Endothelial cell of umbilical vein (primary cell): Measurements from ENCODE around the gene B4GALNT4. TPM values are rescaled to one million over a fixed set of nuclear protein-coding genes. Genes with fewer than 3 reads are reported as not detected.

Experiments
- BruUV-seq: library from RNA; stranded (reverse); fragments of 400-500 nt; replicated peaks from 2 replicates; lab custom pipeline; 2021; lab: Mats Ljungman, UMichigan
- CTCF ChIA-PET: fragments of 300-600, 350-600 bp; sonication (Branson Sonifier 250); formaldehyde crosslinking; loops from one replicate; lab custom pipeline; 2021; ENCODE audit warnings: antibody characterized with exemption, inconsistent platforms; lab: Charles Lee
- POLR2A ChIA-PET: fragments of 300-600, 350-600 bp; sonication (Branson Sonifier 250); formaldehyde crosslinking; loops from one replicate; lab custom pipeline; 2021; ENCODE audit warnings: antibody characterized with exemption, inconsistent platforms; lab: Charles Lee
- DNase-seq: peaks from one replicate; pipeline ENCODE4 v3.0.0-alpha.2; 2011; ENCODE audit warnings: low read depth, low spot score
- FAIRE-seq: peaks from 2 replicates; lab custom pipeline; 2011; peaks lifted over from hg19 to GRCh38; lab: Jason Lieb, UNC
- H2AFZ ChIP-seq: 2 replicates; pipeline ENCODE4 v1.6.0; 2012; ENCODE audit warnings: low read depth, low read length, control low read depth, inconsistent platforms
- H3K27ac ChIP-seq: 2 replicates; pipeline ENCODE4 v1.5.1; 2011; ENCODE audit warnings: low read depth, mild to moderate bottlenecking, control low read depth, low read length, moderate library complexity; ENCODE audit not compliant: insufficient read depth
- H3K27me3 ChIP-seq, 2 experiments: 2 replicates each; pipeline versions ENCODE4 v1.6.0 to v1.6.1; 2011; ENCODE audit warnings: low read length in 2 of 2, mixed read lengths in 1 of 2; ENCODE audit not compliant: control insufficient read depth in 2 of 2, insufficient read depth in 2 of 2
- H3K36me3 ChIP-seq, 2 experiments: 2 replicates in 1 of 2; 3 replicates in 1 of 2; pipeline ENCODE4 v1.5.1; 2011; ENCODE audit warnings: low read length in 2 of 2, mild to moderate bottlenecking in 1 of 2, moderate library complexity in 1 of 2; ENCODE audit not compliant: control insufficient read depth in 2 of 2, insufficient read depth in 2 of 2; ENCODE audit errors: extremely low read depth in 1 of 2
- H3K4me1 ChIP-seq: 3 replicates; pipeline ENCODE4 v1.5.1; 2011; ENCODE audit warnings: mild to moderate bottlenecking, low read length; ENCODE audit not compliant: control insufficient read depth, insufficient read depth; ENCODE audit errors: extremely low read depth
- H3K4me2 ChIP-seq: 2 replicates; pipeline ENCODE4 v1.6.1; 2011; ENCODE audit warnings: low read length, control low read depth, mixed read lengths; ENCODE audit not compliant: insufficient read depth
- H3K4me3 ChIP-seq, 3 experiments: fragments of 200-600 bp in 1 of 3; sonication (generic), shearing (Covaris generic) in 1 of 3; replicated peaks in 1 of 3; 2 replicates each; pipeline ENCODE4 v1.5.1; 2011 to 2016; ENCODE audit warnings: control low read depth in 3 of 3, low read length in 3 of 3, mild to moderate bottlenecking in 2 of 3, inconsistent platforms in 1 of 3, low read depth in 1 of 3, moderate library complexity in 1 of 3; ENCODE audit not compliant: insufficient read depth in 1 of 3
- H3K79me2 ChIP-seq: 2 replicates; pipeline ENCODE4 v1.6.0; 2012; ENCODE audit warnings: low read length, inconsistent platforms; ENCODE audit not compliant: control insufficient read depth, insufficient read depth
- H3K9ac ChIP-seq: replicated peaks from 2 replicates; pipeline ENCODE3; 2011; ENCODE audit warnings: low read length, control low read depth; ENCODE audit not compliant: insufficient read depth; ENCODE audit errors: extremely low read depth
- H3K9me1 ChIP-seq: replicated peaks from 3 replicates; pipeline ENCODE4 v1.6.0; 2011; ENCODE audit warnings: mild to moderate bottlenecking, low read length; ENCODE audit not compliant: control insufficient read depth, insufficient read depth; ENCODE audit errors: extremely low read depth
- H3K9me3 ChIP-seq: replicated peaks from 2 replicates; pipeline ENCODE4 v1.5.1; 2012; ENCODE audit warnings: low read length, inconsistent platforms; ENCODE audit not compliant: control insufficient read depth, insufficient read depth
- H4K20me1 ChIP-seq: replicated peaks from 2 replicates; pipeline ENCODE3; 2011; ENCODE audit warnings: mild to moderate bottlenecking, low read length; ENCODE audit not compliant: control insufficient read depth, insufficient read depth; ENCODE audit errors: extremely low read depth
- CTCF ChIP-seq, 2 donors: IDR thresholded peaks; 1 replicate in 1 of 2; 2 replicates in 1 of 2; pipeline ENCODE4 v1.5.1; 2011; ENCODE audit warnings: low read length in 2 of 2, mild to moderate bottlenecking in 2 of 2, moderate library complexity in 2 of 2, control low read depth in 1 of 2, inconsistent platforms in 1 of 2, low read depth in 1 of 2; ENCODE audit not compliant: insufficient read depth in 1 of 2; ENCODE audit errors: extremely low read depth in 1 of 2
- EZH2 ChIP-seq: IDR thresholded peaks from 2 replicates; pipeline ENCODE4 v1.6.1; 2012; ENCODE audit warnings: borderline replicate concordance, low read depth, mild to moderate bottlenecking, moderate library complexity, low read length, inconsistent platforms; ENCODE audit not compliant: severe bottlenecking
- FOS ChIP-seq: IDR thresholded peaks from 2 replicates; pipeline ENCODE4 v1.6.1; 2011; ENCODE audit warnings: mild to moderate bottlenecking, low read length, moderate library complexity, borderline replicate concordance; ENCODE audit not compliant: insufficient read depth
- GATA2 ChIP-seq: IDR thresholded peaks from 2 replicates; pipeline ENCODE4 v1.7.0; 2011; ENCODE audit warnings: low read depth, mild to moderate bottlenecking, moderate library complexity, mixed read lengths, low read length; ENCODE audit not compliant: insufficient read length, insufficient read depth
- JUN ChIP-seq: IDR thresholded peaks from 2 replicates; pipeline ENCODE4 v1.6.1; 2011; ENCODE audit warnings: borderline replicate concordance, low read depth; ENCODE audit not compliant: insufficient read length, insufficient read depth
- MAX ChIP-seq: IDR thresholded peaks from 2 replicates; pipeline ENCODE4 v1.6.1; 2011; ENCODE audit not compliant: insufficient read depth, insufficient read length
- MYC ChIP-seq: IDR thresholded peaks from one replicate; pipeline ENCODE4 v1.6.1; 2011; ENCODE audit warnings: mild to moderate bottlenecking, low read depth, low read length
- POLR2A ChIP-seq: IDR thresholded peaks from 2 replicates; pipeline ENCODE4 v1.6.1; 2012; ENCODE audit warnings: low read depth, mild to moderate bottlenecking, control low read depth, low read length
- POLR2AphosphoS5 ChIP-seq: IDR thresholded peaks from 2 replicates; pipeline ENCODE4 v1.6.1; 2012; ENCODE audit warnings: low read depth, mild to moderate bottlenecking, control low read depth, low read length, moderate library complexity; ENCODE audit not compliant: insufficient read depth
- dilution Hi-C: fragments of 300-500 bp; cut with MboI; formaldehyde crosslinking; loops from one replicate; pipeline ENCODE4 v1.15.0; 2019; ENCODE audit warnings: low sequenced_read_pairs; ENCODE audit not compliant: extremely low pct_ligation_motif_present
- intact Hi-C: fragments of 100-400 bp; cut with micrococcal nuclease; formaldehyde crosslinking; loops from one replicate; pipeline ENCODE4 v1.10.0; 2022
- polyA plus RNA-seq, 4 experiments: library from polyadenylated mRNA; depleted of rRNA in 3 of 4; stranded (reverse) in 3 of 4; unstranded in 1 of 4; fragments of >200 nt; gene quantifications; 2 replicates each; pipeline versions ENCODE4 v1.2.1 to v1.2.3, GENCODE V29; 2011 to 2012; ENCODE audit warnings: missing spikeins in 1 of 4
- total RNA-seq: library from RNA; stranded (reverse); gene quantifications from 2 replicates; pipeline ENCODE4 v1.2.3, GENCODE V29; 2021

B4GALNT4 gene
- total and polyA plus RNA-seq, 2 donors (not counting 3 experiments of a cell fraction or from before 2014, with no cell fraction given), result 9.2 to 9.6 TPM

DNA sequence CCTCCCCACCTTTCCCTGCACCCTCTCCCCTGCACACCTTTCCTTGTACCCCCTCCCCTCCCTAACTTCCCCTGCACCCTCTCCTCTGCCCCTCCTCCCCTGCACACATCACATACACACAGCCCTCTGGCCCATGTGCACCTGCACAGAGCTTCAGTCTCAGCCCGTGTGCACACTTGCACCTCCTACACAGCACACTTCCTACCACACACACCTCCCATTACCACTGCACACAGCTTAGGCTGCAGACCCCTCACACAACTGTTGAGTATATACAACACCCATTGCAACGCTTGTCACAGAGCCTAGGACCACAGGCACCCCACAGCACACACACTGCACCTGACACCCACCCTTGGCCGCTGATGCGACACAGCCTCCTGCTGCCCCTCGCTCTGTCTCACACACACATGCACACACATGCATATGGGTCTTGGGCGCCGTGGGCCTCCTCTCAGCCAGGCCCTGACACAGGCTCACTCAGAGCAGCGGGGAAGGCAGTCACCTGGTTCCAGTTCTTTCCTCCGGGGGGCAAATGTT lies 45.1 kb downstream of the B4GALNT4 start:
- Histone ChIP-seq H3K79me2 (no peaks in the 10 kb centered on the region), H3K4me1 (peaks cover 21% of the 10 kb centered on the region), H2AFZ (peak overlapping the region; percentile 37), H3K9me1 (no peaks in the 10 kb centered on the region), H3K4me2 (peak overlapping the region; percentile 37), H4K20me1 (no peaks in the 10 kb centered on the region), H3K36me3 (no peaks in the 10 kb centered on the region), H3K9me3 (no peaks in the 10 kb centered on the region), H3K27me3 (no peaks in the 10 kb centered on the region), H3K9ac (no peak overlapping the region), H3K27ac (no peak overlapping the region), H3K4me3 (peak overlapping the region in 2 of 3 experiments; percentile 6 to 27)
- ChIA-PET CTCF (interaction anchor here (1.2 to 3.9 kb wide), 3 partner anchors 34 to 104 kb away, joined by 4 to 32 read pairs (median 4); no protein-coding TSS in a partner anchor), POLR2A (interaction anchor here (0.6 kb wide), 1 partner anchor 85 kb away, joined by 3 read pairs; no protein-coding TSS in a partner anchor)
- TF ChIP-seq POLR2AphosphoS5, result no peak
- TF ChIP-seq POLR2A, result no peak
- no peak for TF ChIP-seq JUN
- TF ChIP-seq EZH2, result no peak
- TF ChIP-seq MAX, result no peak
- TF ChIP-seq GATA2, result no peak
- no peak for TF ChIP-seq CTCF (IDR thresholded peaks at IDR 0.05; ENCODE audit: extremely low read depth in 1 of 2, insufficient read depth in 1 of 2, low read depth in 1 of 2, low read length in 2 of 2)
- no peak for TF ChIP-seq MYC
- TF ChIP-seq FOS, result no peak
- DNase-seq (no peak), FAIRE-seq (no peak)
- dilution Hi-C loops, result no loop called here
- no TSS peak for BruUV-seq
- intact Hi-C loops, result loop anchor here (2.0 kb wide), 1 partner anchor 92 kb away; the partner anchor contains the start of gene RNH1
